GM12864 (cell line): ENCODE measurements around the gene CD200R1L.

Source experiments
- DNase-seq: peaks from one replicate; pipeline ENCODE4 v3.0.0-alpha.2; 2011; ENCODE audit warnings: low read depth
- H3K4me3 ChIP-seq: 2 replicates; pipeline ENCODE4 v1.5.1; 2011; ENCODE audit warnings: mild to moderate bottlenecking, low read depth, low read length, control low read depth
- CTCF ChIP-seq: IDR thresholded peaks from 2 replicates; pipeline ENCODE4 v1.5.1; 2011; ENCODE audit warnings: low read depth, mild to moderate bottlenecking, moderate library complexity, low read length, control low read depth, inconsistent platforms; ENCODE audit errors: missing control alignments

CD200R1L gene

GRCh38 chr3:112875561-112875960 is 28.9 kb upstream of the CD200R1L start:
- DNase-seq, result no peak
- no peak for TF ChIP-seq CTCF
- no peak overlapping the region for H3K4me3 ChIP-seq

- no peak for TF ChIP-seq CTCF
- no peak for DNase-seq
- H3K4me3 ChIP-seq, result no peak overlapping the region; the same call in 1 of the 2 replicates
Observed at GRCh38 chr3:112874725-112875124, 28.1 kb upstream of the CD200R1L start.

- no peak for DNase-seq
- H3K4me3 ChIP-seq, result no peak overlapping the region
- no peak for TF ChIP-seq CTCF
Observed at GRCh38 chr3:112873632-112874031, 27.0 kb upstream of the CD200R1L start.

GRCh38 chr3:112871735-112872134 is 25.1 kb upstream of the CD200R1L start:
- TF ChIP-seq CTCF, result no peak
- H3K4me3 ChIP-seq, result no peak overlapping the region
- DNase-seq, result no peak

- H3K4me3 ChIP-seq, result no peak overlapping the region
- DNase-seq, result no peak
- TF ChIP-seq CTCF, result no peak
Observed at GRCh38 chr3:112865757-112866156, 19.1 kb upstream of the CD200R1L start.

- no peak for DNase-seq
Observed at GRCh38 chr3:112860898-112861297, 14.2 kb upstream of the CD200R1L start.

More at GRCh38 chr3:112860898-112861297, 14.2 kb upstream of the CD200R1L start:
- no peak for TF ChIP-seq CTCF
- H3K4me3 ChIP-seq, result no peak overlapping the region
